ENCODE data around the gene BMP10. TPM values are rescaled to one million over a fixed set of nuclear protein-coding genes. Genes with fewer than 3 reads are reported as not detected.
A peak's percentile ranks its signal among the peaks of the same experiment; 100 is the strongest.

Gene BMP10
- total RNA-seq, 1 experiment from 2014 or later = not detected

DNA sequence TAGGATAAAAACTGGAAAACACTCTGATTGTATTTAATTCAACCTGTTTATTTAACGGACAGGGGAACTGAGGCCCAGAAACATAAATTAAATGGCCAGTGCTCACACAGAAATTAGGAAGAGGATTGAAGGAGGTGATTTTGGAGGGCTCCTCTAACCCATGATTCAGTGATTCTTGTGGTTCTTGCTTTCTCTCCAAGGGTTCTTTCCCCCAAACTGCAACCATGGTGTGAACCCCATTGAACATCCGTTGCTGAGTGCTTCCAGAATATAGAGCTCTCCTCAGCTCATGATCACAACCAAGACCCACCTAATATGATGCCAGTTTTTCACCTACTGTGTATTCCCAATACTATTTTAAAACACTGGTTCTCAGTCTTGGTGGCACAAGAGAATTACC, 41.4 kb downstream of the BMP10 start:
- no peaks in the 10 kb centered on the region for H3K4me1 ChIP-seq (ENCODE audit: insufficient read depth, low read length)
- no peak overlapping the region for H2BK5ac ChIP-seq (ENCODE audit: insufficient read length, low read length)
- no peak overlapping the region for H2BK120ac ChIP-seq (ENCODE audit: low read depth, low read length, poor library complexity, severe bottlenecking)
- Mint-ChIP-seq H3K27me3 (ENCODE audit: low read depth) (no peaks in the 10 kb centered on the region), H3K36me3 (ENCODE audit: insufficient read depth in 1 of 3, low read depth in 3 of 3) (no peaks in the 10 kb centered on the region; a peak in 1 of 7 replicates), H3K27ac (0 out of 7 replicates have a peak overlapping the region, but pooled peaks of 1 of the 3 experiments have one; percentile 93), H3K4me3 (no peak overlapping the region), H3K4me1 (peaks cover 7 to 8% of the 10 kb centered on the region in 2 experiments), H3K9me3 (no peaks in the 10 kb centered on the region)
- H3K9ac ChIP-seq (ENCODE audit: extremely low read depth, insufficient read length, low read length) = no peak overlapping the region
- H2BK15ac ChIP-seq (ENCODE audit: low read depth, low read length) = no peak overlapping the region
- H4K20me1 ChIP-seq (ENCODE audit: control insufficient read depth, insufficient read depth, insufficient read length) = no peaks in the 10 kb centered on the region
- H4K8ac ChIP-seq (replicated peaks; ENCODE audit: insufficient read length, low read depth, low read length) = no peak overlapping the region
- TF ChIP-seq CTCF (conservative IDR thresholded peaks at IDR 0.05) = no peak
- H3K4me2 ChIP-seq (ENCODE audit: insufficient read depth, insufficient read length, low read length) = no peak overlapping the region
- no peak for DNase-seq
- H3K27me3 ChIP-seq (ENCODE audit: insufficient read depth, low read length) = no peaks in the 10 kb centered on the region
- no peak overlapping the region for H3K56ac ChIP-seq (ENCODE audit: insufficient read length, low read depth, low read length)
- H3K23ac ChIP-seq (ENCODE audit: insufficient read length, low read depth, low read length) = no peak overlapping the region
- no peaks in the 10 kb centered on the region for H3K79me2 ChIP-seq (ENCODE audit: insufficient read depth, low read length)
- H3T11ph ChIP-seq (ENCODE audit: low read length) = no peak overlapping the region
- no peak overlapping the region for H2AK5ac ChIP-seq (ENCODE audit: insufficient read length, low read length)
- H3K27ac ChIP-seq (ENCODE audit: insufficient read length, low read depth, low read length) = no peak overlapping the region
- no peak overlapping the region for H4K91ac ChIP-seq (ENCODE audit: insufficient read length, low read depth, low read length)
- no peaks in the 10 kb centered on the region for H3K9me3 ChIP-seq (ENCODE audit: control insufficient read depth, low read depth, low read length)
- H3K14ac ChIP-seq (ENCODE audit: insufficient read depth, low read length) = no peak overlapping the region
- no peaks in the 10 kb centered on the region for H3K23me2 ChIP-seq (ENCODE audit: insufficient read length, low read depth, low read length, poor library complexity, severe bottlenecking)
- H3K79me1 ChIP-seq (ENCODE audit: insufficient read depth, low read depth, low read length, poor library complexity, severe bottlenecking) = no peaks in the 10 kb centered on the region
- H2BK12ac ChIP-seq (ENCODE audit: insufficient read length, low read depth, low read length) = no peak overlapping the region
- H4K5ac ChIP-seq (ENCODE audit: insufficient read length, low read depth, low read length) = no peak overlapping the region
- H3K4ac ChIP-seq (ENCODE audit: low read depth, low read length) = no peak overlapping the region
- no peak overlapping the region for H2BK20ac ChIP-seq (ENCODE audit: low read depth, low read length, poor library complexity, severe bottlenecking)
- no peak overlapping the region for H2AFZ ChIP-seq (ENCODE audit: low read length)
- H3K18ac ChIP-seq (ENCODE audit: insufficient read length, low read depth, low read length) = no peak overlapping the region
- WGBS (ENCODE audit: extremely low coverage, insufficient read length, low lambda C conversion rate) = no CpG with 5 or more reads among the region's 2 CpGs

Data from H9 (cell line).